ENCODE data around the gene PLAU. TPM values are rescaled to one million over a fixed set of nuclear protein-coding genes. Genes with fewer than 3 reads are reported as not detected.

PLAU gene
- total and polyA plus RNA-seq, 2 of the 4 experiments (the other 2 are of a cell fraction): 123 to 283 TPM

DNA sequence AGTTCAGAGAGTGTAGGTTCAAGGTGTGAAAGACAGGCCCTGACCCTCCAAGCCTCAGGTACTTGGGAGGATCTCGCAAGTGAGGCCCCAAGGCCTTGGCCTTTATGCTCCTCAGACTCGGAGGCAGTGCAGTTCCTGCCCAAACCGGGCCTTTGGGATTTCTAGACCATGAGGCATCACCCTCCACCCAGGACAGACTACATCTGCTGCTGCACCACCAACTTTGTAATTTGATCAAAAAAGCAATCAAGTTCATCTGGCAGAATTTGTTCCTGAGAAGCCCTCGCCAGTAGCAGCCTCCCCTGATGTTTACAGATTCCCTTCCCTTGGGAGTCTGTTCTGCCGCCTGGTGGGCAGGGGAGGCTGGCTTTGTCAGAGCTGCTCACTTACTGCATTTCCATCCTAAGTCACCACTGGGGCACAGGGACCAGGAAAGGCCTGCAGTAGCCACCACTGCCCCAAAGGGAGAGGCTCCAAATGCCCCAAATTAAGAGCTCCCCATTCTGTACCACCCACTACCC lies 38.7 kb upstream of the PLAU start:
- no peak overlapping the region for H4K8ac ChIP-seq (ENCODE audit: low read depth in 2 of 2, low read length in 2 of 2)
- no peak overlapping the region for H3K9ac ChIP-seq (ENCODE audit: low read depth, low read length)
- no peak overlapping the region for H3K23ac ChIP-seq (ENCODE audit: low read depth, low read length)
- in situ Hi-C loops (cut with MboI; ENCODE audit: low sequenced_read_pairs) (no loop called here), dilution Hi-C loops (cut with HindIII; ENCODE audit: low sequenced_read_pairs, unreplicated experiment) (no loop called here), intact Hi-C loops (cut with micrococcal nuclease) (no loop called here)
- H4K91ac ChIP-seq (ENCODE audit: insufficient read depth, low read depth, low read length): no peak overlapping the region
- H3K4me3 ChIP-seq (ENCODE audit: insufficient read depth, low read depth, low read length): no peak overlapping the region
- H2AFZ ChIP-seq (replicated peaks; ENCODE audit: low read length, poor library complexity): no peak overlapping the region
- no peak overlapping the region for H2BK5ac ChIP-seq (ENCODE audit: low read depth, low read length, poor library complexity, severe bottlenecking)
- H2AK9ac ChIP-seq (replicated peaks; ENCODE audit: low read depth, low read length, poor library complexity): no peak overlapping the region
- no peak overlapping the region for H3K27ac ChIP-seq (ENCODE audit: insufficient read depth, low read length)
- H3K36me3 ChIP-seq (ENCODE audit: control insufficient read depth, insufficient read depth, low read length): peaks cover 26% of the 10 kb centered on the region
- POLR2A ChIA-PET (ENCODE audit: unreplicated experiment): no interaction called here
- no peak overlapping the region for H3K18ac ChIP-seq (ENCODE audit: low read depth, low read length)
- H3K79me1 ChIP-seq (ENCODE audit: low read depth in 1 of 2, low read length in 2 of 2): peaks cover 29 to 53% of the 10 kb centered on the region in 2 experiments
- no peak for ATAC-seq (ENCODE audit: low read depth)
- DNase-seq: peak; percentile 36
- CTCF ChIA-PET: interaction anchor here (0.6 kb wide), 1 partner anchor 10 kb away, joined by 4 read pairs; no protein-coding TSS in a partner anchor
- H3K27me3 ChIP-seq (ENCODE audit: control insufficient read depth, insufficient read depth, low read length): no peaks in the 10 kb centered on the region
- no peaks in the 10 kb centered on the region for H3K9me3 ChIP-seq (ENCODE audit: control insufficient read depth, insufficient read depth, low read length)
- H2AK5ac ChIP-seq (ENCODE audit: low read depth, low read length): no peak overlapping the region
- H3K14ac ChIP-seq (replicated peaks; ENCODE audit: low read depth, low read length): no peak overlapping the region
- no peak overlapping the region for H3K56ac ChIP-seq (ENCODE audit: extremely low read depth, insufficient read depth, low read length)
- H3K4ac ChIP-seq (ENCODE audit: low read depth, low read length): no peak overlapping the region
- peaks cover 29% of the 10 kb centered on the region for H4K20me1 ChIP-seq (ENCODE audit: insufficient read depth, low read length)
- H4K5ac ChIP-seq (ENCODE audit: low read depth, low read length): no peak overlapping the region
- no peak overlapping the region for H2BK120ac ChIP-seq (ENCODE audit: low read depth, low read length)
- TF ChIP-seq, protein P1, sequence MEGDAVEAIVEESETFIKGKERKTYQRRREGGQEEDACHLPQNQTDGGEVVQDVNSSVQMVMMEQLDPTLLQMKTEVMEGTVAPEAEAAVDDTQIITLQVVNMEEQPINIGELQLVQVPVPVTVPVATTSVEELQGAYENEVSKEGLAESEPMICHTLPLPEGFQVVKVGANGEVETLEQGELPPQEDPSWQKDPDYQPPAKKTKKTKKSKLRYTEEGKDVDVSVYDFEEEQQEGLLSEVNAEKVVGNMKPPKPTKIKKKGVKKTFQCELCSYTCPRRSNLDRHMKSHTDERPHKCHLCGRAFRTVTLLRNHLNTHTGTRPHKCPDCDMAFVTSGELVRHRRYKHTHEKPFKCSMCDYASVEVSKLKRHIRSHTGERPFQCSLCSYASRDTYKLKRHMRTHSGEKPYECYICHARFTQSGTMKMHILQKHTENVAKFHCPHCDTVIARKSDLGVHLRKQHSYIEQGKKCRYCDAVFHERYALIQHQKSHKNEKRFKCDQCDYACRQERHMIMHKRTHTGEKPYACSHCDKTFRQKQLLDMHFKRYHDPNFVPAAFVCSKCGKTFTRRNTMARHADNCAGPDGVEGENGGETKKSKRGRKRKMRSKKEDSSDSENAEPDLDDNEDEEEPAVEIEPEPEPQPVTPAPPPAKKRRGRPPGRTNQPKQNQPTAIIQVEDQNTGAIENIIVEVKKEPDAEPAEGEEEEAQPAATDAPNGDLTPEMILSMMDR (conservative IDR thresholded peaks at IDR 0.05; ENCODE audit: low read depth, low read length): peak; percentile 35
- TF ChIP-seq POLR2A (IDR thresholded peaks at IDR 0.05; ENCODE audit: low read depth, low read length) (no peak), MAFK (IDR thresholded peaks at IDR 0.05; ENCODE audit: low read depth, low read length) (no peak), FOS (IDR thresholded peaks at IDR 0.05; ENCODE audit: low read depth, low read length) (no peak), CHD1 (IDR thresholded peaks at IDR 0.05; ENCODE audit: low read depth, low read length) (no peak), MAZ (IDR thresholded peaks at IDR 0.05; ENCODE audit: borderline replicate concordance, low read depth, low read length) (no peak), ELK1 (IDR thresholded peaks at IDR 0.05; ENCODE audit: borderline replicate concordance, low read depth, low read length) (no peak), BHLHE40 (IDR thresholded peaks at IDR 0.05; ENCODE audit: low read depth, low read length) (no peak), RAD21 (IDR thresholded peaks at IDR 0.05; ENCODE audit: low read length) (peak; percentile 28; the same call in 1 of the 2 replicates), CEBPB (IDR thresholded peaks at IDR 0.05; ENCODE audit: low read depth, low read length) (no peak), RFX5 (IDR thresholded peaks at IDR 0.05; ENCODE audit: low read depth, low read length) (no peak), RCOR1 (IDR thresholded peaks at IDR 0.05; ENCODE audit: insufficient replicate concordance, low read length) (no peak), MXI1 (IDR thresholded peaks at IDR 0.05; ENCODE audit: borderline replicate concordance, low read depth, low read length) (no peak), NFE2L2 (IDR thresholded peaks at IDR 0.05; ENCODE audit: low read depth, low read length) (no peak), SMC3 (IDR thresholded peaks at IDR 0.05; ENCODE audit: low read depth, low read length) (peak; percentile 37; the same call in 1 of the 2 replicates)
- TF ChIP-seq, protein P2, sequence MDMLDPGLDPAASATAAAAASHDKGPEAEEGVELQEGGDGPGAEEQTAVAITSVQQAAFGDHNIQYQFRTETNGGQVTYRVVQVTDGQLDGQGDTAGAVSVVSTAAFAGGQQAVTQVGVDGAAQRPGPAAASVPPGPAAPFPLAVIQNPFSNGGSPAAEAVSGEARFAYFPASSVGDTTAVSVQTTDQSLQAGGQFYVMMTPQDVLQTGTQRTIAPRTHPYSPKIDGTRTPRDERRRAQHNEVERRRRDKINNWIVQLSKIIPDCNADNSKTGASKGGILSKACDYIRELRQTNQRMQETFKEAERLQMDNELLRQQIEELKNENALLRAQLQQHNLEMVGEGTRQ (IDR thresholded peaks at IDR 0.05; ENCODE audit: low read depth, low read length): no peak
- H2BK20ac ChIP-seq (ENCODE audit: low read depth, low read length): no peak overlapping the region
- H3K4me2 ChIP-seq (ENCODE audit: low read depth, low read length): no peak overlapping the region; the same call in 1 of the 2 replicates
- peaks cover 10% of the 10 kb centered on the region for H3K9me1 ChIP-seq (ENCODE audit: insufficient read depth, low read length)
- peaks cover 14% of the 10 kb centered on the region for H3K4me1 ChIP-seq (ENCODE audit: control insufficient read depth, insufficient read depth, low read length)
- H2BK15ac ChIP-seq (ENCODE audit: low read depth, low read length): no peak overlapping the region
- WGBS, 2 experiments (ENCODE audit: extremely low coverage in 2 of 2, insufficient read length in 1 of 2): 80% methylated on average over 1 of the region's 5 CpGs; no CpG with 5 or more reads in 1 of the 2 experiments
- no TSS peak for BruUV-seq (replicated peaks)
